GM23248 (cell line): ENCODE measurements around the gene CFAP57. TPM values are rescaled to one million over a fixed set of nuclear protein-coding genes. Genes with fewer than 3 reads are reported as not detected.

Experiments used
- DNase-seq: peaks from one replicate; pipeline ENCODE4 v3.0.0-alpha.2; 2015
- H2AFZ ChIP-seq: fragments of 200-600 bp; sonication (generic); 2 replicates; pipeline ENCODE4 v1.6.1; 2016; ENCODE audit warnings: antibody characterized with exemption
- H3F3A ChIP-seq: fragments of 200-600 bp; sonication (generic); 2 replicates; pipeline ENCODE4 v1.6.1; 2016; ENCODE audit warnings: mild to moderate bottlenecking, antibody characterized with exemption, mixed run types; ENCODE audit not compliant: insufficient read depth
- H3K27ac ChIP-seq: fragments of 200-600 bp; sonication (generic); 2 replicates; pipeline ENCODE4 v1.5.1; 2016; ENCODE audit warnings: mild to moderate bottlenecking
- H3K27me3 ChIP-seq: fragments of 200-600 bp; sonication (generic); replicated peaks from 2 replicates; pipeline ENCODE4 v1.6.1; 2016; ENCODE audit warnings: mild to moderate bottlenecking; ENCODE audit not compliant: insufficient read depth
- H3K36me3 ChIP-seq: fragments of 200-600 bp; sonication (generic); 2 replicates; pipeline ENCODE4 v1.6.1; 2016; ENCODE audit warnings: low read depth, mild to moderate bottlenecking
- H3K4me1 ChIP-seq: fragments of 200-600 bp; sonication (generic); 2 replicates; pipeline ENCODE4 v1.6.1; 2016; ENCODE audit warnings: mild to moderate bottlenecking; ENCODE audit not compliant: insufficient read depth
- H3K4me2 ChIP-seq: fragments of 200-600 bp; sonication (generic); one replicate; pipeline ENCODE4 v1.6.1; 2016; ENCODE audit warnings: mild to moderate bottlenecking; ENCODE audit not compliant: unreplicated experiment
- H3K4me3 ChIP-seq: fragments of 200-600 bp; sonication (generic); 2 replicates; pipeline ENCODE4 v1.5.1; 2016; ENCODE audit warnings: mild to moderate bottlenecking
- H3K79me2 ChIP-seq: fragments of 200-600 bp; sonication (generic); 2 replicates; pipeline ENCODE4 v1.6.1; 2016; ENCODE audit warnings: mild to moderate bottlenecking; ENCODE audit not compliant: insufficient read depth
- H3K9ac ChIP-seq: fragments of 200-600 bp; sonication (generic); 2 replicates; pipeline ENCODE4 v1.6.1; 2016; ENCODE audit warnings: mild to moderate bottlenecking
- H3K9me2 ChIP-seq: fragments of 200-600 bp; sonication (generic); 2 replicates; pipeline ENCODE4 v1.6.1; 2016; ENCODE audit warnings: mixed run types, mild to moderate bottlenecking, moderate library complexity; ENCODE audit not compliant: insufficient read depth
- H3K9me3 ChIP-seq: fragments of 200-600 bp; sonication (generic); one replicate; pipeline ENCODE4 v1.6.1; 2017; ENCODE audit warnings: low read depth
- H4K20me1 ChIP-seq: fragments of 200-600 bp; sonication (generic); 2 replicates; pipeline ENCODE4 v1.6.0; 2016; ENCODE audit not compliant: insufficient read depth
- EZH2 ChIP-seq: fragments of 200-600 bp; sonication (generic); IDR thresholded peaks from 2 replicates; pipeline ENCODE4 v1.6.1; 2018; ENCODE audit warnings: antibody characterized with exemption, mild to moderate bottlenecking; ENCODE audit not compliant: insufficient read depth, poor library complexity, severe bottlenecking
- EZH2phosphoT487 ChIP-seq: fragments of 200-600 bp; sonication (generic); IDR thresholded peaks from 2 replicates; pipeline ENCODE4 v1.6.1; 2018; ENCODE audit warnings: antibody characterized with exemption, moderate library complexity, mild to moderate bottlenecking, low read depth; ENCODE audit not compliant: insufficient read depth
- WGBS, 2 experiments: methylation state at CpG; one replicate each; pipeline ENCODE4 v1.1.6; 2015 to 2017; ENCODE audit warnings: low lambda C conversion rate in 2 of 2, low coverage in 1 of 2; ENCODE audit errors: missing lambda C conversion rate in 2 of 2; 5-methylcytosine and 5-hydroxymethylcytosine counted together
- in situ Hi-C: fragments of 300-500 bp; cut with MboI; formaldehyde crosslinking; loops from 2 replicates; pipeline ENCODE4 v1.15.0; 2020
- polyA plus RNA-seq: library from polyadenylated mRNA; unstranded; fragments of >200 nt; fragmentation: Nextera tagmentation; extraction: Ambion mirVana; gene quantifications from 2 replicates; pipeline ENCODE4 v1.2.1, GENCODE V29; 2016
- total RNA-seq: library from RNA; depleted of rRNA; stranded (reverse); fragments of >200 nt; shearing (Covaris generic); gene quantifications from 2 replicates; pipeline ENCODE4 v1.2.3, GENCODE V29; 2014

Gene CFAP57
- total and polyA plus RNA-seq, 2 experiments from 2014 or later: 0.32 to 0.35 TPM

- TF ChIP-seq EZH2phosphoT487: no peak
- no peak for TF ChIP-seq EZH2
- H3K4me3 ChIP-seq: no peak overlapping the region
- DNase-seq: no peak
- no peak overlapping the region for H3K9ac ChIP-seq
- no peak overlapping the region for H3K4me2 ChIP-seq
- no peaks in the 10 kb centered on the region for H3K9me2 ChIP-seq
- WGBS, 2 experiments: 48 to 58% methylated on average over 9 of the region's 9 CpGs
- no peaks in the 10 kb centered on the region for H3K4me1 ChIP-seq
- H3F3A ChIP-seq: no peaks in the 10 kb centered on the region
- no peaks in the 10 kb centered on the region for H3K79me2 ChIP-seq
- no peaks in the 10 kb centered on the region for H3K27me3 ChIP-seq
- H3K36me3 ChIP-seq: no peaks in the 10 kb centered on the region
- in situ Hi-C loops: no loop called here
- H3K27ac ChIP-seq: no peak overlapping the region
- no peaks in the 10 kb centered on the region for H4K20me1 ChIP-seq
- no peaks in the 10 kb centered on the region for H3K9me3 ChIP-seq
- H2AFZ ChIP-seq: no peak overlapping the region
Measured at GRCh38 chr1:43222879-43223278, 50.7 kb downstream of the CFAP57 start.

- no peak overlapping the region for H3K9ac ChIP-seq
- no peak for TF ChIP-seq EZH2phosphoT487
- TF ChIP-seq EZH2: no peak
- no peaks in the 10 kb centered on the region for H3K9me2 ChIP-seq
- in situ Hi-C loops: loop anchor here (25.0 kb wide), 2 partner anchors 437 to 712 kb away; partner anchors contain the start of genes ARTN, IPO13 and KDM4A
- 46 to 52% methylated on average over 3 of the region's 3 CpGs for WGBS, 2 experiments
- no peaks in the 10 kb centered on the region for H3K9me3 ChIP-seq
- H3F3A ChIP-seq: no peaks in the 10 kb centered on the region
- no peak overlapping the region for H3K27ac ChIP-seq
- DNase-seq: peak; percentile 53
- H3K4me3 ChIP-seq: no peak overlapping the region
- no peak overlapping the region for H3K4me2 ChIP-seq
- no peaks in the 10 kb centered on the region for H4K20me1 ChIP-seq
- H3K4me1 ChIP-seq: no peaks in the 10 kb centered on the region
- no peak overlapping the region for H2AFZ ChIP-seq
- no peaks in the 10 kb centered on the region for H3K27me3 ChIP-seq
- H3K79me2 ChIP-seq: no peaks in the 10 kb centered on the region
- H3K36me3 ChIP-seq: no peaks in the 10 kb centered on the region
Measured at GRCh38 chr1:43225168-43225567, 53.0 kb downstream of the CFAP57 start.

GRCh38 chr1:43227143-43227764 lies 55.1 kb downstream of the CFAP57 start:
- H3F3A ChIP-seq: 0 out of 2 replicates have a peak, but pooled peaks cover 2% of the 10 kb centered on the region
- 11 to 14% methylated on average over 9 to 10 of the region's 10 CpGs for WGBS, 2 experiments

GRCh38 chr1:43229826-43230780 lies 58.0 kb downstream of the CFAP57 start:
- H3K27ac ChIP-seq: no peak overlapping the region
- no peak for DNase-seq
- no peaks in the 10 kb centered on the region for H3K9me3 ChIP-seq
- WGBS, 2 experiments: 58 to 59% methylated on average over 6 of the region's 6 CpGs
- no peaks in the 10 kb centered on the region for H3K36me3 ChIP-seq
- 0 out of 2 replicates have a peak, but pooled peaks cover 8% of the 10 kb centered on the region for H3F3A ChIP-seq
- H3K9ac ChIP-seq: no peak overlapping the region
- H3K9me2 ChIP-seq: no peaks in the 10 kb centered on the region
- no peaks in the 10 kb centered on the region for H3K79me2 ChIP-seq
- H4K20me1 ChIP-seq: no peaks in the 10 kb centered on the region
- no peak overlapping the region for H3K4me3 ChIP-seq
- H3K4me1 ChIP-seq: peaks cover 13% of the 10 kb centered on the region
- no peaks in the 10 kb centered on the region for H3K27me3 ChIP-seq
- no peak for TF ChIP-seq EZH2
- no peak for TF ChIP-seq EZH2phosphoT487
- H3K4me2 ChIP-seq: no peak overlapping the region
- H2AFZ ChIP-seq: no peak overlapping the region
- in situ Hi-C loops: loop anchor here (25.0 kb wide), 2 partner anchors 432 to 707 kb away; partner anchors contain the start of genes ARTN, IPO13 and KDM4A

More at GRCh38 chr1:43227143-43227764, 55.1 kb downstream of the CFAP57 start:
- no peak overlapping the region for H2AFZ ChIP-seq
- no peak overlapping the region for H3K4me3 ChIP-seq
- TF ChIP-seq EZH2 (no peak), EZH2phosphoT487 (no peak)
- H3K27me3 ChIP-seq: no peaks in the 10 kb centered on the region
- no peak overlapping the region for H3K4me2 ChIP-seq
- peak; percentile 68 for DNase-seq
- no peak overlapping the region for H3K27ac ChIP-seq
- H3K79me2 ChIP-seq: no peaks in the 10 kb centered on the region
- H4K20me1 ChIP-seq: no peaks in the 10 kb centered on the region
- H3K4me1 ChIP-seq: peaks cover 7% of the 10 kb centered on the region
- no peaks in the 10 kb centered on the region for H3K9me2 ChIP-seq
- no peaks in the 10 kb centered on the region for H3K9me3 ChIP-seq
- in situ Hi-C loops: loop anchor here (25.0 kb wide), 2 partner anchors 435 to 710 kb away; partner anchors contain the start of genes ARTN, IPO13 and KDM4A
- no peak overlapping the region for H3K9ac ChIP-seq
- H3K36me3 ChIP-seq: no peaks in the 10 kb centered on the region
